H1 (cell line): ENCODE results near the gene CDK5RAP3. TPM values are rescaled to one million over a fixed set of nuclear protein-coding genes. Genes with fewer than 3 reads are reported as not detected.

Source experiments
- CTCF ChIA-PET: fragments of 300-600 bp; sonication (Branson Sonifier 250); formaldehyde crosslinking; loops from one replicate; lab custom pipeline; 2021; ENCODE audit not compliant: partially characterized antibody; lab: Charles Lee
- POLR2A ChIA-PET: fragments of 300-600 bp; sonication (Branson Sonifier 250); formaldehyde crosslinking; loops from one replicate; lab custom pipeline; 2021; ENCODE audit warnings: inconsistent platforms; ENCODE audit not compliant: partially characterized antibody; lab: Charles Lee
- DNase-seq, 2 experiments: peaks; one replicate each; pipeline versions ENCODE4 v3.0.0 to v3.0.0-alpha.2; 2010 to 2022; ENCODE audit warnings: low spot score in 2 of 2, low read depth in 1 of 2, mixed read lengths in 1 of 2
- FAIRE-seq: peaks from 2 replicates; lab custom pipeline; 2011; peaks lifted over from hg19 to GRCh38; lab: Jason Lieb, UNC
- H2AFZ ChIP-seq: 2 replicates; pipeline ENCODE4 v1.8.1; 2012; ENCODE audit warnings: low read length, inconsistent platforms
- H2AK5ac ChIP-seq: 2 replicates; pipeline ENCODE4 v1.6.1; 2013; ENCODE audit warnings: low read depth, low read length
- H2BK120ac ChIP-seq: replicated peaks from 2 replicates; pipeline ENCODE3; 2013; ENCODE audit warnings: low read depth, low read length, inconsistent platforms
- H2BK12ac ChIP-seq: 2 replicates; pipeline ENCODE4 v1.6.1; 2013; ENCODE audit warnings: low read depth, low read length
- H2BK15ac ChIP-seq: 2 replicates; pipeline ENCODE4 v1.6.1; 2013; ENCODE audit warnings: low read length
- H2BK20ac ChIP-seq: 2 replicates; pipeline ENCODE4 v1.6.1; 2013; ENCODE audit warnings: low read length
- H2BK5ac ChIP-seq: 2 replicates; pipeline ENCODE4 v1.6.1; 2013; ENCODE audit warnings: low read depth, low read length
- H3K14ac ChIP-seq: 2 replicates; pipeline ENCODE4 v1.6.1; 2013; ENCODE audit warnings: inconsistent platforms; ENCODE audit not compliant: insufficient read length
- H3K18ac ChIP-seq: 2 replicates; pipeline ENCODE4 v1.6.1; 2013; ENCODE audit warnings: low read length; ENCODE audit errors: extremely low read depth
- H3K23ac ChIP-seq: 2 replicates; pipeline ENCODE4 v1.6.1; 2013; ENCODE audit warnings: inconsistent platforms; ENCODE audit not compliant: insufficient read length
- H3K23me2 ChIP-seq: 2 replicates; pipeline ENCODE4 v1.6.1; 2013; ENCODE audit warnings: low read depth, low read length
- H3K27ac ChIP-seq: 2 replicates; pipeline ENCODE4 v1.6.1; 2011; ENCODE audit warnings: low read depth, low read length, inconsistent platforms
- H3K27me3 ChIP-seq, 4 experiments: replicated peaks in 1 of 4; 1 replicate in 1 of 4; 2 replicates in 3 of 4; pipeline versions ENCODE4 v1.6.1 to v1.8.1; 2011 to 2013; ENCODE audit warnings: low read length in 3 of 4, mild to moderate bottlenecking in 3 of 4, inconsistent platforms in 2 of 4, mixed read lengths in 2 of 4, moderate library complexity in 1 of 4; ENCODE audit not compliant: control insufficient read depth in 3 of 4, insufficient read depth in 3 of 4; ENCODE audit errors: extremely low read depth in 1 of 4
- H3K36me3 ChIP-seq, 4 experiments: 2 replicates each; pipeline versions ENCODE4 v1.6.1 to v1.8.1; 2011 to 2013; ENCODE audit warnings: mild to moderate bottlenecking in 4 of 4, low read length in 3 of 4, moderate library complexity in 2 of 4, control low read depth in 1 of 4, inconsistent platforms in 1 of 4; ENCODE audit not compliant: insufficient read depth in 4 of 4, control insufficient read depth in 2 of 4
- H3K4ac ChIP-seq: replicated peaks from 2 replicates; pipeline ENCODE3; 2013; ENCODE audit warnings: low read length, low read depth, mixed read lengths, inconsistent platforms; ENCODE audit not compliant: insufficient read length
- H3K4me1 ChIP-seq, 4 experiments: replicated peaks in 1 of 4; 1 replicate in 1 of 4; 2 replicates in 3 of 4; pipeline versions ENCODE4 v1.6.1 to v1.8.1; 2011 to 2013; ENCODE audit warnings: low read length in 3 of 4, inconsistent platforms in 2 of 4, mixed read lengths in 1 of 4; ENCODE audit not compliant: insufficient read depth in 4 of 4, control insufficient read depth in 3 of 4
- H3K4me2 ChIP-seq, 2 experiments: 2 replicates each; pipeline versions ENCODE4 v1.6.1 to v1.8.1; 2011 to 2013; ENCODE audit warnings: low read depth in 2 of 2, low read length in 2 of 2, control low read depth in 1 of 2, inconsistent platforms in 1 of 2, mild to moderate bottlenecking in 1 of 2; ENCODE audit not compliant: insufficient read depth in 1 of 2
- H3K4me3 ChIP-seq, 4 experiments: fragments of 200-600, 300-600 bp in 1 of 4; sonication (generic), shearing (Covaris generic), sonication (Bioruptor Twin) in 1 of 4; 2 replicates each; pipeline versions ENCODE4 v1.5.1 to v1.8.1; 2011 to 2016; ENCODE audit warnings: low read length in 4 of 4, low read depth in 3 of 4, control low read depth in 2 of 4, inconsistent platforms in 2 of 4, mild to moderate bottlenecking in 2 of 4, mixed read lengths in 1 of 4, moderate library complexity in 1 of 4; ENCODE audit not compliant: insufficient read depth in 2 of 4; ENCODE audit errors: extremely low read depth in 1 of 4
- H3K56ac ChIP-seq: replicated peaks from 2 replicates; pipeline ENCODE3; 2013; ENCODE audit warnings: low read depth, mild to moderate bottlenecking, mixed read lengths, low read length, inconsistent platforms; ENCODE audit not compliant: insufficient read length
- H3K79me1 ChIP-seq: 2 replicates; pipeline ENCODE4 v1.6.1; 2013; ENCODE audit warnings: low read depth, low read length, control low read depth
- H3K79me2 ChIP-seq, 2 experiments: 2 replicates each; pipeline versions ENCODE4 v1.6.1 to v1.8.1; 2012 to 2013; ENCODE audit warnings: low read length in 2 of 2, mild to moderate bottlenecking in 2 of 2, inconsistent platforms in 1 of 2; ENCODE audit not compliant: insufficient read depth in 2 of 2, control insufficient read depth in 1 of 2
- H3K9ac ChIP-seq, 4 experiments: replicated peaks in 1 of 4; 1 replicate in 1 of 4; 2 replicates in 3 of 4; pipeline versions ENCODE4 v1.6.1 to v1.8.1; 2011 to 2013; ENCODE audit warnings: low read depth in 3 of 4, low read length in 3 of 4, control low read depth in 2 of 4, mild to moderate bottlenecking in 2 of 4, moderate library complexity in 2 of 4, inconsistent platforms in 1 of 4; ENCODE audit errors: extremely low read depth in 1 of 4
- H3K9me3 ChIP-seq, 2 experiments: 2 replicates each; pipeline versions ENCODE4 v1.6.1 to v1.8.1; 2012 to 2013; ENCODE audit warnings: mild to moderate bottlenecking in 2 of 2, moderate library complexity in 2 of 2, control low read depth in 1 of 2, inconsistent platforms in 1 of 2, low read depth in 1 of 2, low read length in 1 of 2, mixed read lengths in 1 of 2; ENCODE audit not compliant: insufficient read depth in 2 of 2
- H4K20me1 ChIP-seq, 2 experiments: replicated peaks in 1 of 2; 2 replicates each; pipeline versions ENCODE3 to v1.8.1; 2011 to 2013; ENCODE audit warnings: inconsistent platforms in 2 of 2, low read length in 2 of 2, mild to moderate bottlenecking in 1 of 2; ENCODE audit not compliant: insufficient read depth in 2 of 2, control insufficient read depth in 1 of 2
- H4K5ac ChIP-seq: 2 replicates; pipeline ENCODE4 v1.6.1; 2013; ENCODE audit warnings: low read length, low read depth, mixed read lengths, inconsistent platforms; ENCODE audit not compliant: insufficient read length
- H4K8ac ChIP-seq: 2 replicates; pipeline ENCODE4 v1.8.0; 2013; ENCODE audit warnings: mild to moderate bottlenecking, moderate library complexity, low read length, inconsistent platforms; ENCODE audit not compliant: insufficient read depth; ENCODE audit errors: extremely low read depth
- H4K91ac ChIP-seq: replicated peaks from 2 replicates; pipeline ENCODE3; 2013; ENCODE audit warnings: low read length, mixed read lengths, inconsistent platforms; ENCODE audit not compliant: insufficient read length
- BACH1 ChIP-seq: IDR thresholded peaks from 2 replicates; pipeline ENCODE4 v1.6.1; 2012; ENCODE audit warnings: low read length, improper control_type of control experiment
- CBX8 ChIP-seq: fragments of 300-800, 300-1000 bp; sonication (generic); IDR thresholded peaks from 2 replicates; pipeline ENCODE4 v1.7.1; 2016; ENCODE audit warnings: low read depth, low read length, borderline replicate concordance
- CREB1 ChIP-seq: IDR thresholded peaks from 2 replicates; pipeline ENCODE4 v1.6.1; 2012; ENCODE audit warnings: inconsistent platforms
- EZH2 ChIP-seq: fragments of 200-600 bp; sonication (generic); IDR thresholded peaks from 2 replicates; pipeline ENCODE4 v1.7.1; 2012; ENCODE audit warnings: low read depth, mild to moderate bottlenecking, moderate library complexity, low read length, inconsistent platforms; ENCODE audit not compliant: severe bottlenecking
- GABPA ChIP-seq: IDR thresholded peaks from 2 replicates; pipeline ENCODE4 v1.6.1; 2011; ENCODE audit warnings: mild to moderate bottlenecking, low read length, moderate library complexity, borderline replicate concordance; ENCODE audit not compliant: insufficient read depth
- POLR2A ChIP-seq, 2 experiments: IDR thresholded peaks; 1 replicate in 1 of 2; 2 replicates in 1 of 2; pipeline ENCODE4 v1.6.1; 2011; ENCODE audit warnings: low read depth in 2 of 2, low read length in 2 of 2, mild to moderate bottlenecking in 2 of 2; ENCODE audit errors: control extremely low read depth in 1 of 2
- RBBP5 ChIP-seq: IDR thresholded peaks from 2 replicates; pipeline ENCODE4 v1.7.1; 2012; ENCODE audit warnings: low read depth, mild to moderate bottlenecking, inconsistent platforms, low read length, moderate library complexity, borderline replicate concordance
- RFX5 ChIP-seq: IDR thresholded peaks from 2 replicates; pipeline ENCODE4 v1.6.1; 2011; ENCODE audit warnings: low read depth, low read length, improper control_type of control experiment, borderline replicate concordance
- SAP30 ChIP-seq: fragments of 300-600 bp; sonication (generic); IDR thresholded peaks from 2 replicates; pipeline ENCODE4 v1.7.1; 2012; ENCODE audit warnings: low read length, moderate library complexity, mild to moderate bottlenecking, inconsistent platforms; ENCODE audit not compliant: insufficient read depth, insufficient replicate concordance
- SRF ChIP-seq: IDR thresholded peaks from 2 replicates; pipeline ENCODE4 v1.6.1; 2011; ENCODE audit warnings: mild to moderate bottlenecking, low read depth, low read length, moderate library complexity
- TCF12 ChIP-seq: IDR thresholded peaks from 2 replicates; pipeline ENCODE4 v1.6.1; 2011; ENCODE audit warnings: low read depth, mild to moderate bottlenecking, low read length
- ZNF274 ChIP-seq: IDR thresholded peaks from 2 replicates; pipeline ENCODE4 v1.7.0; 2012; ENCODE audit warnings: low read length, borderline replicate concordance; ENCODE audit errors: extremely low read depth
- WGBS, 2 experiments: shearing (Covaris generic) in 1 of 2; methylation state at CpG; one replicate each; pipeline versions ENCODE4 v1.1.6 to v1.1.7; 2013 to 2015; ENCODE audit warnings: low lambda C conversion rate in 2 of 2, mixed read lengths in 2 of 2, inconsistent platforms in 1 of 2, low coverage in 1 of 2, missing lambda C conversion rate in 1 of 2; ENCODE audit not compliant: insufficient replicate concordance in 2 of 2, insufficient coverage in 1 of 2, insufficient read length in 1 of 2; ENCODE audit errors: extremely low coverage in 1 of 2, missing lambda C conversion rate in 1 of 2; 5-methylcytosine and 5-hydroxymethylcytosine counted together
- polyA plus RNA-seq, 7 experiments: library from polyadenylated mRNA; depleted of rRNA in 3 of 7; stranded (reverse) in 5 of 7; unstranded in 2 of 7; fragments of >200 nt in 5 of 7; fragments of 200-250 nt in 2 of 7; gene quantifications; 1 replicate in 5 of 7; 2 replicates in 1 of 7; 4 replicates in 1 of 7; pipeline versions ENCODE4 v1.2.1 to v1.2.3, GENCODE V29; 2011 to 2013; ENCODE audit warnings: missing spikeins in 2 of 7, mixed read lengths in 2 of 7
- total RNA-seq: library from RNA; stranded (reverse); fragmentation: NEBNext Ultra II Directional; extraction: Animal tissue kit (Norgen Biotek cat#: 25700); gene quantifications from 2 replicates; pipeline ENCODE4 v1.2.1, GENCODE V29; 2021

The CDK5RAP3 gene
- total and polyA plus RNA-seq, 2 of the 8 experiments (the other 6 are each of a cell fraction or from before 2014, with no cell fraction given), result 88.2 to 93.2 TPM

DNA sequence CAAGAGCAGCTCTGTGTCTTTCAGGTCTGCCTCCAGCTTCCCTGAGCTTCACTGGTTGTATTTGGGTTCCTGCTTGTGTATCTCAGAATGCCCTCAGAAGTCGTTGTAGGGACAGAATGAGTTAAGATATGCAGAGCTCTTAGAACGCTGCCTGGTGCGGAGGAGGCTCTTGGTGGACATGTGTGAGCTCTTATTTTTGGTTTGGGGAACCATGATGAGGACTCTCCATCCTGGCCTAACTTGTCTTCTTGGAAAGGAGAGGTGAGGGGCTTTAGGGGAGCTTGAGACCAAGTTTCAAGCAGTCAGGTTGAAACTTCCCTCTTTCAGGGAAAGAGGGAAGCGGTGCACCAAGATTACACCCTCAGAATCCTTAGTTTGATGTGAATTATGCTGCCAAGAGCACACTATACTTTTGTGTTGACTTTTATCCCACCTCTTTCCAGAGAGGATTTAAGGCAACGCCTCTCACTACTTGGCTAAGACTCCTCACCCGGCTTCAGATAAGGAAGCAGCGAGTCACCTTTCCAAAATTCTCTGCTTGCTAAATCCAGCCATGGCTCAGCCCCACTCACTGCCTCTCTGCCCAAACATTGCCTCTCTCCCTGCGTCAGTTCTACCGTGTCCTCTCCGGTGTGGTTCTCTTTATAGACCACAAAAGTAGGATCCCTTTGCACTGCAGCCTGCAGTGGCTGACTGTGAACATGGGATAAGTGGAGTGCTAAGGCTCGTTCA lies 12.7 kb downstream of the CDK5RAP3 start:
- Histone ChIP-seq H3K27ac (0 out of 2 replicates have a peak overlapping the region, but pooled peaks have one; percentile 22), H3K79me2 (no peaks in the 10 kb centered on the region), H2BK20ac (no peak overlapping the region), H3K4me1 (peaks cover 6 to 13% (median 10%) of the 10 kb centered on the region in 4 experiments), H2AK5ac (no peak overlapping the region), H2BK5ac (no peak overlapping the region), H3K23me2 (no peaks in the 10 kb centered on the region), H4K5ac (no peak overlapping the region), H3K79me1 (peaks cover 3% of the 10 kb centered on the region; the same call in 1 of the 2 replicates), H4K91ac (no peak overlapping the region), H3K27me3 (no peaks in the 10 kb centered on the region), H2BK120ac (no peak overlapping the region), H3K4ac (no peak overlapping the region), H3K4me3 (no peak overlapping the region), H4K8ac (no peak overlapping the region), H3K4me2 (no peak overlapping the region), H3K9ac (no peak overlapping the region), H3K56ac (no peak overlapping the region), H3K9me3 (no peaks in the 10 kb centered on the region), H3K36me3 (peaks cover 18 to 56% (median 37%) of the 10 kb centered on the region in 4 experiments; a peak in 7 of 8 replicates), H2BK15ac (no peak overlapping the region), H3K23ac (no peak overlapping the region), H3K18ac (no peak overlapping the region), H2BK12ac (no peak overlapping the region), H2AFZ (no peak overlapping the region), H4K20me1 (no peaks in the 10 kb centered on the region), H3K14ac (no peak overlapping the region)
- FAIRE-seq (no peak), DNase-seq (no peak)
- POLR2A ChIA-PET, result interaction anchor here (1.0 to 2.5 kb wide), 5 partner anchors 12 to 87 kb away, joined by 3 to 12 read pairs (median 3); partner anchors contain the start of gene CDK5RAP3
- CTCF ChIA-PET, result interaction anchor here (0.6 to 40.5 kb wide), 11 partner anchors 12 to 139 kb away, joined by 3 to 1010 read pairs (median 3); partner anchors contain the start of genes CDK5RAP3, PNPO and PRR15L
- 87% methylated on average over 11 of the region's 11 CpGs; no CpG with 5 or more reads in 1 of the 2 experiments for WGBS, 2 experiments
- no peak for TF ChIP-seq EZH2
- TF ChIP-seq CREB1, result no peak
- no peak for TF ChIP-seq RFX5
- TF ChIP-seq BACH1, result no peak
- TF ChIP-seq TCF12, result no peak
- no peak for TF ChIP-seq SAP30
- no peak for TF ChIP-seq SRF
- no peak for TF ChIP-seq POLR2A (IDR thresholded peaks at IDR 0.05; ENCODE audit: control extremely low read depth in 1 of 2, low read depth in 2 of 2, low read length in 2 of 2)
- TF ChIP-seq CBX8, result no peak
- TF ChIP-seq GABPA, result no peak
- TF ChIP-seq RBBP5, result no peak
- TF ChIP-seq ZNF274, result no peak
